OCI-LY1 (cell line): ENCODE results near the gene SH2B2.

Experiments
- CTCF ChIP-seq: fragments of 200-600 bp; sonication (generic), shearing (Covaris generic); IDR thresholded peaks from 2 replicates; pipeline ENCODE4 v1.5.1; 2017; ENCODE audit warnings: mild to moderate bottlenecking, antibody characterized with exemption, low read length, moderate library complexity, mixed read lengths
- EZH2 ChIP-seq: fragments of 200-600 bp; sonication (generic), shearing (Covaris generic); IDR thresholded peaks from 2 replicates; pipeline ENCODE4 v1.8.0; 2017; ENCODE audit warnings: borderline replicate concordance, mixed run types, mild to moderate bottlenecking, antibody characterized with exemption, low read length, moderate library complexity, mixed read lengths

- TF ChIP-seq CTCF (no peak), EZH2 (no peak)
Measured at GRCh38 chr7:102272917-102273748, 13.5 kb upstream of the SH2B2 start.
